DND-41 (cell line): ENCODE data around the gene NFAM1.

Source experiments
- ATAC-seq: fragments of 200-7000 bp; cut with Tn5 transposase; 3 replicates; pipeline ENCODE4 v1.9.1; 2021; ENCODE audit warnings: low read depth; ENCODE audit not compliant: insufficient read depth
- DNase-seq: peaks from one replicate; pipeline ENCODE4 v3.0.0-alpha.2; 2020
- H2AFZ ChIP-seq: 2 replicates; pipeline ENCODE4 v1.6.0; 2012; ENCODE audit warnings: low read depth, low read length
- H3K27ac ChIP-seq: 2 replicates; pipeline ENCODE4 v1.5.1; 2012; ENCODE audit warnings: low read length, inconsistent platforms
- H3K27me3 ChIP-seq: fragments of 200-600 bp; sonication (generic); 2 replicates; pipeline ENCODE4 v1.6.0; 2012; ENCODE audit warnings: low read length, mild to moderate bottlenecking, inconsistent platforms; ENCODE audit not compliant: insufficient read depth, poor library complexity
- H3K36me3 ChIP-seq: 2 replicates; pipeline ENCODE4 v1.5.1; 2012; ENCODE audit warnings: low read length, inconsistent platforms; ENCODE audit not compliant: insufficient read depth
- H3K4me1 ChIP-seq: 2 replicates; pipeline ENCODE4 v1.5.1; 2012; ENCODE audit warnings: mild to moderate bottlenecking, low read length; ENCODE audit not compliant: insufficient read depth
- H3K4me2 ChIP-seq: 2 replicates; pipeline ENCODE4 v1.6.0; 2012; ENCODE audit warnings: mild to moderate bottlenecking, moderate library complexity, low read length, inconsistent platforms; ENCODE audit not compliant: insufficient read depth
- H3K4me3 ChIP-seq, 2 experiments: fragments of 200-600 bp in 1 of 2; shearing (Covaris generic) in 1 of 2; 2 replicates each; pipeline ENCODE4 v1.5.1; 2012 to 2016; ENCODE audit warnings: inconsistent platforms in 2 of 2, low read length in 2 of 2, mild to moderate bottlenecking in 2 of 2, low read depth in 1 of 2, moderate library complexity in 1 of 2
- H3K79me2 ChIP-seq: 2 replicates; pipeline ENCODE4 v1.6.0; 2012; ENCODE audit warnings: low read length, inconsistent platforms; ENCODE audit not compliant: insufficient read depth
- H3K9ac ChIP-seq: 2 replicates; pipeline ENCODE4 v1.6.0; 2012; ENCODE audit warnings: low read depth, mild to moderate bottlenecking, inconsistent platforms, low read length, moderate library complexity
- H3K9me3 ChIP-seq: 2 replicates; pipeline ENCODE4 v1.5.1; 2012; ENCODE audit warnings: low read length, moderate library complexity, mild to moderate bottlenecking, inconsistent platforms; ENCODE audit not compliant: insufficient read depth, severe bottlenecking
- H4K20me1 ChIP-seq: 2 replicates; pipeline ENCODE4 v1.6.0; 2012; ENCODE audit warnings: low read length; ENCODE audit not compliant: insufficient read depth
- EZH2 ChIP-seq: IDR thresholded peaks from 3 replicates; pipeline ENCODE4 v1.6.1; 2012; ENCODE audit warnings: borderline replicate concordance, low read depth, mild to moderate bottlenecking, moderate library complexity, low read length, inconsistent platforms; ENCODE audit not compliant: severe bottlenecking
- TF ChIP-seq, protein P1 (sequence below): IDR thresholded peaks from 2 replicates; pipeline ENCODE4 v1.5.1; 2012; ENCODE audit warnings: borderline replicate concordance, low read length, moderate library complexity, mild to moderate bottlenecking; ENCODE audit not compliant: poor library complexity, severe bottlenecking; ENCODE audit errors: extremely low read depth

Gene NFAM1

DNA sequence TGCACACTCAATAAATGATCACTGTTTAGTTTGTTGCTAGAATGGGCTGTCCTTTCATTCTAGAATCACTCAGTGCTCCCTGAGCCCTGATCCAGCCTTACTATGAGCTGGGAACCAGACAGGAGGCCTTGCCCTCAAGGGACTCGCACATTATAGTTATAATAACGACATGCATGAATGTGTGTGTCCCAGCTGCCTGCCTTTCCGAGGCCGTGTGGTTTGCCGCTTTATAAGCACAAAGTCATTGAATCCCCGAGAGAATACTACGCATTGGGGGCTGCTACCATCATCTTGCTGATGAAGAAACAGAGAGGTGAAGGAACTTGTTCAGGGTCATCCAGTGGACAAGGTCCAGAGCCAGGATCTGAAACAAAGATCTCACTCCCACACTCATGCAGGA lies 75.7 kb downstream of the NFAM1 start:
- ATAC-seq (no peak), DNase-seq (no peak)
- no peaks in the 10 kb centered on the region for H3K9me3 ChIP-seq
- no peak overlapping the region for H3K9ac ChIP-seq
- TF ChIP-seq EZH2 = no peak
- TF ChIP-seq, protein P1, sequence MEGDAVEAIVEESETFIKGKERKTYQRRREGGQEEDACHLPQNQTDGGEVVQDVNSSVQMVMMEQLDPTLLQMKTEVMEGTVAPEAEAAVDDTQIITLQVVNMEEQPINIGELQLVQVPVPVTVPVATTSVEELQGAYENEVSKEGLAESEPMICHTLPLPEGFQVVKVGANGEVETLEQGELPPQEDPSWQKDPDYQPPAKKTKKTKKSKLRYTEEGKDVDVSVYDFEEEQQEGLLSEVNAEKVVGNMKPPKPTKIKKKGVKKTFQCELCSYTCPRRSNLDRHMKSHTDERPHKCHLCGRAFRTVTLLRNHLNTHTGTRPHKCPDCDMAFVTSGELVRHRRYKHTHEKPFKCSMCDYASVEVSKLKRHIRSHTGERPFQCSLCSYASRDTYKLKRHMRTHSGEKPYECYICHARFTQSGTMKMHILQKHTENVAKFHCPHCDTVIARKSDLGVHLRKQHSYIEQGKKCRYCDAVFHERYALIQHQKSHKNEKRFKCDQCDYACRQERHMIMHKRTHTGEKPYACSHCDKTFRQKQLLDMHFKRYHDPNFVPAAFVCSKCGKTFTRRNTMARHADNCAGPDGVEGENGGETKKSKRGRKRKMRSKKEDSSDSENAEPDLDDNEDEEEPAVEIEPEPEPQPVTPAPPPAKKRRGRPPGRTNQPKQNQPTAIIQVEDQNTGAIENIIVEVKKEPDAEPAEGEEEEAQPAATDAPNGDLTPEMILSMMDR = no peak
- no peak overlapping the region for H3K4me2 ChIP-seq
- H3K27ac ChIP-seq = no peak overlapping the region
- no peaks in the 10 kb centered on the region for H3K4me1 ChIP-seq
- H3K36me3 ChIP-seq = no peaks in the 10 kb centered on the region
- H3K27me3 ChIP-seq = no peaks in the 10 kb centered on the region
- H2AFZ ChIP-seq = no peak overlapping the region
- H3K4me3 ChIP-seq = no peak overlapping the region
- H4K20me1 ChIP-seq = no peaks in the 10 kb centered on the region
- no peaks in the 10 kb centered on the region for H3K79me2 ChIP-seq

DNA sequence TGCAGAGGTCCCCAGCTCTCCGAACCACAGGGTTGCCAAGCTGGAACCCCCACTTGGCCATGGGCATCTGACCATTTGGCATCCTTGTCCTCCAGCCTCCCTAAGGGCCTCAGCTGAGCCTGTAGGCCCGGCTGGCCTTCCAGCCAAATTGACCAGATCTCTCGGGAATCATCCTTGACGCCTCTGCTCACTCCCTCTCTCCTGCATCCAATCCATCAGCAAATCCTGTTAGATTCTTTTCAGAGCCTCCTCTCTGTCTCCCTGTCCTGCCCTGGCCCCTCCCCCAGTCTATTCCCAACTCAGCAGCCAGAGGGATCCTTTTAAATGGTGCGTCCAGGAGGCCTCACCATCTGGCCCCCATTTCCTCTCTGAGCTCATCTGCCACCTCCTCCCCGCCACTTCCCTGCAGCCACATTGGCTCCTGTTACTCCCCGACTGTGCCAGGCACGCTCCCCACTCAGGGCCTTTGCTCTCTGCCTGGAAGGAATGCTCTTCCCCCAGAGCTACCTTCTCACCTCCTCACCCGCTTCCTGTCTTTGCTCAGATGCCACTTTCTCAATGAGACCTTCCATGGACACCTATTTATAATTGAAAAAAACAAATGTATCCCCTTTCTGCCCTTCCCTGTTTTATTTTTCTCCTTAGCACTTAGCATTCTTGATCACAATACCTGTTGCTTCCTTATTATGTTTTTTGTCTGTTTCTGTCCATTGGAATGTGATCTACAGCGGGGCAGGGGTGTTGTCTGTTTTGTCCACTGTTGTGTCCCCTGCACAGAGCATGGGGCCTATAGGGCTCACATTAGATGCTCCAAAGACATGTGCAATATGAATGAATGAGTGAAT lies 78.1 kb downstream of the NFAM1 start:
- no peak overlapping the region for H3K27ac ChIP-seq
- H3K36me3 ChIP-seq = no peaks in the 10 kb centered on the region
- no peaks in the 10 kb centered on the region for H3K9me3 ChIP-seq
- H3K9ac ChIP-seq = no peak overlapping the region
- H4K20me1 ChIP-seq = no peaks in the 10 kb centered on the region
- no peaks in the 10 kb centered on the region for H3K4me1 ChIP-seq
- no peak overlapping the region for H2AFZ ChIP-seq
- H3K4me2 ChIP-seq = no peak overlapping the region
- H3K27me3 ChIP-seq = no peaks in the 10 kb centered on the region
- TF ChIP-seq, protein P1 = no peak
- no peak for TF ChIP-seq EZH2
- ATAC-seq (no peak), DNase-seq (no peak)
- H3K79me2 ChIP-seq = no peaks in the 10 kb centered on the region
- H3K4me3 ChIP-seq = no peak overlapping the region

DNA sequence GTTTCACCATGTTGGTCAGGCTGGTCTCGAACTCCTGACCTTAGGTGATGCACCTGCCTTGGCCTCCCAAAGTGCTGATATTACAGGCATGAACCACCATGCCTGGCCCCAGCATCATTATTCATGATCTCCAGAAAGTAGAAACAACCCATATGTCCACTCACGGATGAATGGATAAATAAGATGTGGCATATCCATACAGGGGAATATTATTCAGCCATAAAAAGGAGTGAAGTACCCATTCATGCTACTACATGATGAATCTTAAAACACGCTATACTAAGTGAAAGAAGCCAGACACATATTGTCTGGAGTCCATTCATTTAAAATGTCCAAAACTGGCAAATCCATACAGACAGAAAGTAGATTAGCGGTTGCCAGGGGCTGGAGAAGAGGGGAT lies 81.8 kb downstream of the NFAM1 start:
- TF ChIP-seq, protein P1 = no peak
- no peak for TF ChIP-seq EZH2

More for the DNA sequence above, 81.8 kb downstream of the NFAM1 start:
- Histone ChIP-seq H4K20me1 (no peaks in the 10 kb centered on the region), H3K27ac (no peak overlapping the region), H2AFZ (no peak overlapping the region), H3K4me3 (no peak overlapping the region), H3K79me2 (no peaks in the 10 kb centered on the region), H3K9ac (no peak overlapping the region), H3K36me3 (no peaks in the 10 kb centered on the region), H3K9me3 (no peaks in the 10 kb centered on the region), H3K27me3 (no peaks in the 10 kb centered on the region), H3K4me2 (no peak overlapping the region), H3K4me1 (peaks cover 20% of the 10 kb centered on the region)
- DNase-seq = no peak
- ATAC-seq = no peak
